ENCODE data around the gene IGIP.

Gene IGIP

DNA sequence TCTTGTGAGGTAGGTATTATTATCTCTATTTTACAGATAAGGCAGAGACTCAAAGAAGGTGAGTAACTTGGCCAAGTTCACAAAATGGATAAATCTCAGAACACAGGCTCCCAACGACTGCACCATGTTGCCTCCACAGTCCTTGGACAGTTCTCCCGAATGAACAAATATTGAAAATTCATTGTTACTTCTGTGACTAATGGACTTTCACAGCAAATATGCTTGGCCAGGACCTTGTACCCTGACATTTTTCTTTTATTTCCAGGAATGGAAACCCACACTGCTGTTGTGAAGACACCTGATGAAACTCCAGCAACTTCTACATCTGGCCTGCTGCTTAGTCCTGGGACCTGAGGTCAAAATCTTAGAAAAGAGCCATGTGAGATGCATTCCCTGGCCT, 46.7 kb downstream of the IGIP start:
- no peak for TF ChIP-seq CTCF (IDR thresholded peaks at IDR 0.05; ENCODE audit: insufficient read depth, low read depth, low read length, missing control alignments)
- no peak overlapping the region for H3K4me3 ChIP-seq (ENCODE audit: low read depth, low read length)
- no peak for DNase-seq (ENCODE audit: low read depth)

DNA sequence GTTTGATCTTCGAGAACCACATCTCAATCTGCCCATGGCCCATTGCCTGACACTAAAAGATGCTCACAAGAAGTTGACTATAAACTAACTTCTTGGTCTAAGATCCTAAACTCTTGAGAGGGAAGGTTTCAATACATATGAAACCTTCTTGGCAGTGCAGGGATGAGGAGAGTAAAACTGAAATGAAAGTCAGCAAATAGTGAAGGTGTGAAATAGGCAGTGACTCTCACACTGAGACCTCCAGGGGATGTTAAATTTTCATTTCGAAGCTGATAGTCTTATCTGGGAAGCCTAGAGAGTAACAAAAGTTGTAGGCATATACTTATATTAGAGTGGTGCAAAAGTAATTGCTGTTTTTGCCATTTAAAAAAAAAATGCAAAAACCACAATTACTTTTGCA, 48.3 kb downstream of the IGIP start:
- no peak for DNase-seq (ENCODE audit: low read depth)
- no peak for TF ChIP-seq CTCF (IDR thresholded peaks at IDR 0.05; ENCODE audit: insufficient read depth, low read depth, low read length, missing control alignments)
- no peak overlapping the region for H3K4me3 ChIP-seq (ENCODE audit: low read depth, low read length)

DNA sequence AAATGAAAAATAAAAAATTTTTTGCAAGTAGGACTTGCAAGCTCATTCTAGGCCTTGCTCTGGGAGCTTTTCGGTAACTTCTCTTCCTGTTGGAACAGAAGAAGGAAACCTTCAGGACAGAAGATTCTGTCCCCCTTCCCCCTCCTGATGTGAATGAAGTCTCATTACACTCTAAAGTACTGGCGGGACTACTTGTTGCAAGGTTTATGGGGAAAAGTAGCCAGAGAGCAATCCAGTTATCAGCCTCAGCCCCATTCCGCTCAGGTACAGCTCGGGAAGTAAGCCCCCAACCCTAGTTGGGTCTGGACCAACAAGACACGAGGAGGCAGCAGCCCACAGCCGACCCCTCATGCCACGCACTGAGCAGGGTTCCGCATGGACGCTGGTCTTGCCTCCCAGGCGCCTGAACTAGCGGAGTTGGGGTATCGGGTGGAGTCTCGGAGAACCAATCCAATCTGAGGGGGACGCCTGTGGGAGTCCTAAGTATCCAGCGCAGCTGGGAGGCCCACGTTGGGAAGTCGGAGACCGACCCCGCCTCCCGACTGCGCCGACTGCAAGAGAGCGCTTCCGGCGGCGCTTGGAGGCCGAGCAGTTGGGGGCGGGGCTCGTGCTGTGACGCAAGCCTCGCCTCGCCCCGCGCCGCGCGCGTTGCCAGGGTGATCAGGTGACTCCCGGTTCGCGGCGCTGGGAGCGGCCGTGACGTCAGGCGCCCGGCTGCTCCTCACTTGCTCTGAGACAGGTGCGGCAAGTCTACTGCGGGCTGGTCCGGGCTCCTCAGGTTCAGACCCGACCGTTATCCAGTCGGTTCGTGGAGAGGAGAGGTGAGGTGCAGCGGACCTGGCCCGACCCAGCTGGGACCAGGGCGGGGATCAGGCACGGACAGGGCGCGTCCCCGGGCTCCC, 49.0 kb downstream of the IGIP start, which contains the start of gene CYSTM1:
Gene CYSTM1, plus strand, starts transcription at position 724 of the 902 bp plus-strand sequence. CDS start 19,278 bp downstream, outside the sequence.
- DNase-seq (ENCODE audit: low read depth): peak; percentile 98
- TF ChIP-seq CTCF (IDR thresholded peaks at IDR 0.05; ENCODE audit: insufficient read depth, low read depth, low read length, missing control alignments): no peak
- H3K4me3 ChIP-seq (ENCODE audit: low read depth, low read length): peak within 1 kb of the TSS; percentile 93

DNA sequence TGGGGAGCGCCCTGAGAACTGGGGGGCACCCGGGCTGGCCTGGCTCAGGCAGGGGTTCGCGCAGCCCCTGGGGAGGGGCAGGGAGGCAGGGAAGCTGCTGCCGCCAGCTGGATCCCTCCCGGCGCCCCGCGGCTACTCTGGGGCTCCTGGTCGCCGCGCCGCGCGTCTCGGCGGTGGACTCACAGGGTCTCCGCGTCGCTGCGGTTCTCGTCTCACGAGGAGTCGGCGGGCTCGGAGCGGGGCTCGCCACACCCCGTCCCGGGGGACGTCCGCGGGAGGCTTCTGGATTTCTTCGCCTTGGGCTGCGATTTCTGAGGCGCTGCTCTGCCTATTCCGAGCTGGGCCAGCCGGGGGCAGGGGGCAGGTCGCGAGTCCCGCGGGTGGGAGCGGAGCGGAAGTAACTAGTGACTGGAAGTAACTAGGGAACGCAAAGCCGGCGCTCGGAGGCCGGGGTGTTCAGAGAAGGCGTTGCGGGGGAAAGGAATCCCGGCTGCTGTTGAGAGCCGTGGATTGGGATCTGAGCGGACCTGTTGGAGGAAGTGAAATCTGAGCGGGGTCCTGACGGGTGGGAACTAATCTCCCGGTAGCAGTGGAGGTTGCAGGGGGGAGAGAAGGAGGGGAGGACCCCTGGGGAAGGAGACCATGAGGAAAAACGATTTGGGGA, 49.8 kb downstream of the IGIP start:
- peak overlapping the region; percentile 93 for H3K4me3 ChIP-seq (ENCODE audit: low read depth, low read length)
- peak; percentile 24 for TF ChIP-seq CTCF (IDR thresholded peaks at IDR 0.05; ENCODE audit: insufficient read depth, low read depth, low read length, missing control alignments)
- DNase-seq (ENCODE audit: low read depth): peak; percentile 68

GRCh38 chr5:140176031-140176387, 50.3 kb downstream of the IGIP start:
- no peak for TF ChIP-seq CTCF (IDR thresholded peaks at IDR 0.05; ENCODE audit: insufficient read depth, low read depth, low read length, missing control alignments)
- DNase-seq (ENCODE audit: low read depth): no peak
- peak overlapping the region; percentile 93 for H3K4me3 ChIP-seq (ENCODE audit: low read depth, low read length)

- TF ChIP-seq CTCF (IDR thresholded peaks at IDR 0.05; ENCODE audit: insufficient read depth, low read depth, low read length, missing control alignments): no peak
- no peak overlapping the region for H3K4me3 ChIP-seq (ENCODE audit: low read depth, low read length)
- DNase-seq (ENCODE audit: low read depth): no peak
Measured at GRCh38 chr5:140178086-140178410, 52.3 kb downstream of the IGIP start.

All from GM12865 (cell line).